Measurements from ENCODE around the gene SATB2. TPM values are rescaled to one million over a fixed set of nuclear protein-coding genes. Genes with fewer than 3 reads are reported as not detected.

Gene SATB2
- total RNA-seq, 1 experiment from 2014 or later, result 13.8 TPM

DNA sequence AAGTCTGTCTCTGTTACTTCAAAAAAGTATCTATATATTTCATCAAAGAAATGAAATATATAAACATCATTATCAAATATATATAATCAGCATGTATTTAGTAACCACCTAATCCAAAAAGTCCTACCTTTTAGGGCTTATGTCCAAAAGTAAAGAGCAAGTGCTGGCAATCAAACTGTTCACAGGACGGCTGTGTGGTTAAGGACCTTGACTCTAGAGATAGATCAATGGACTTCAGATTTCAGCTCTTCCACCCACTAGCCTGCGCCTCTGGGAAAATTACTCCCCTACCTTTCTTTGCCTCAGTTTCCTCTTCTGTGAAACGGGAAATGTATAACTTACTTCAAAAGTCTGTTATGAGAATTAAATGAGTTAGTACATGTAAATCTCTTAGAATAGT lies 29.4 kb downstream of the SATB2 start:
- intact Hi-C loops (cut with micrococcal nuclease), result no loop called here
- Histone ChIP-seq H2AFZ (ENCODE audit: low read depth, low read length, poor library complexity, severe bottlenecking) (no peak overlapping the region), H3K27me3 (ENCODE audit: insufficient read depth, low read length) (no peaks in the 10 kb centered on the region), H3K9me3 (ENCODE audit: control insufficient read depth in 1 of 2, insufficient read depth in 1 of 2, low read depth in 1 of 2, low read length in 2 of 2) (no peaks in the 10 kb centered on the region), H3K4me1 (ENCODE audit: control insufficient read depth in 1 of 2, insufficient read depth in 2 of 2, low read length in 2 of 2) (peaks cover 31 to 35% of the 10 kb centered on the region in 2 experiments), H4K20me1 (ENCODE audit: insufficient read depth) (no peaks in the 10 kb centered on the region; the same call in 1 of the 2 replicates), H3K27ac (ENCODE audit: low read depth, low read length) (no peak overlapping the region), H3K36me3 (ENCODE audit: control insufficient read depth in 1 of 2, insufficient read depth in 2 of 2, low read length in 2 of 2) (0 out of 4 replicates have a peak, but pooled peaks cover 0 to 2% of the 10 kb centered on the region in 2 experiments), H3K9ac (ENCODE audit: low read length) (no peak overlapping the region), H3K4me2 (ENCODE audit: low read length) (no peak overlapping the region), H3K4me3 (replicated peaks in 1 of 2; ENCODE audit: low read depth in 1 of 2, low read length in 2 of 2) (no peak overlapping the region), H3K79me2 (ENCODE audit: insufficient read depth, low read length) (no peaks in the 10 kb centered on the region), H3K9me2 (ENCODE audit: insufficient read depth) (no peaks in the 10 kb centered on the region)
- ChIA-PET RAD21 (ENCODE audit: low non-redundant PET in 1 of 2, low total read pairs in 2 of 2, uncharacterized antibody in 2 of 2, unreplicated experiment in 2 of 2) (no interaction called here), POLR2A (no interaction called here), CTCF (interaction anchor here (0.5 kb wide), 1 partner anchor 9 kb away, joined by 5 read pairs; no protein-coding TSS in a partner anchor)
- BruUV-seq (replicated peaks), result no TSS peak
- ATAC-seq (no peak), DNase-seq (ENCODE audit: low read depth, low spot score) (no peak)
- TF ChIP-seq POLR2AphosphoS5 (IDR thresholded peaks at IDR 0.05; ENCODE audit: low read depth, low read length) (no peak), ZNF274 (IDR thresholded peaks at IDR 0.05; ENCODE audit: low read depth, low read length) (no peak), CBX3 (IDR thresholded peaks at IDR 0.05; ENCODE audit: low read depth) (no peak), RAD21 (IDR thresholded peaks at IDR 0.05; ENCODE audit: low read depth) (no peak), YY1 (IDR thresholded peaks at IDR 0.05; ENCODE audit: extremely low read depth, insufficient replicate concordance, low read depth, low read length) (no peak), EZH2 (IDR thresholded peaks at IDR 0.05) (no peak), ZFX (IDR thresholded peaks at IDR 0.05) (no peak), POLR2A (IDR thresholded peaks at IDR 0.05; ENCODE audit: borderline replicate concordance, extremely low read depth, insufficient read depth, insufficient read length) (no peak), CEBPB (IDR thresholded peaks at IDR 0.05; ENCODE audit: low read depth) (no peak), SRF (IDR thresholded peaks at IDR 0.05; ENCODE audit: low read depth) (no peak)
- TF ChIP-seq, protein P1, sequence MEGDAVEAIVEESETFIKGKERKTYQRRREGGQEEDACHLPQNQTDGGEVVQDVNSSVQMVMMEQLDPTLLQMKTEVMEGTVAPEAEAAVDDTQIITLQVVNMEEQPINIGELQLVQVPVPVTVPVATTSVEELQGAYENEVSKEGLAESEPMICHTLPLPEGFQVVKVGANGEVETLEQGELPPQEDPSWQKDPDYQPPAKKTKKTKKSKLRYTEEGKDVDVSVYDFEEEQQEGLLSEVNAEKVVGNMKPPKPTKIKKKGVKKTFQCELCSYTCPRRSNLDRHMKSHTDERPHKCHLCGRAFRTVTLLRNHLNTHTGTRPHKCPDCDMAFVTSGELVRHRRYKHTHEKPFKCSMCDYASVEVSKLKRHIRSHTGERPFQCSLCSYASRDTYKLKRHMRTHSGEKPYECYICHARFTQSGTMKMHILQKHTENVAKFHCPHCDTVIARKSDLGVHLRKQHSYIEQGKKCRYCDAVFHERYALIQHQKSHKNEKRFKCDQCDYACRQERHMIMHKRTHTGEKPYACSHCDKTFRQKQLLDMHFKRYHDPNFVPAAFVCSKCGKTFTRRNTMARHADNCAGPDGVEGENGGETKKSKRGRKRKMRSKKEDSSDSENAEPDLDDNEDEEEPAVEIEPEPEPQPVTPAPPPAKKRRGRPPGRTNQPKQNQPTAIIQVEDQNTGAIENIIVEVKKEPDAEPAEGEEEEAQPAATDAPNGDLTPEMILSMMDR (IDR thresholded peaks at IDR 0.05 in 2 of 3, conservative IDR thresholded peaks at IDR 0.05 in 1 of 3; ENCODE audit: borderline replicate concordance in 1 of 3, insufficient read depth in 1 of 3, low read depth in 2 of 3, low read length in 2 of 3), result no peak
- TF ChIP-seq, protein P2, sequence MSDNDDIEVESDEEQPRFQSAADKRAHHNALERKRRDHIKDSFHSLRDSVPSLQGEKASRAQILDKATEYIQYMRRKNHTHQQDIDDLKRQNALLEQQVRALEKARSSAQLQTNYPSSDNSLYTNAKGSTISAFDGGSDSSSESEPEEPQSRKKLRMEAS (IDR thresholded peaks at IDR 0.05), result no peak
- TF ChIP-seq, protein P3, sequence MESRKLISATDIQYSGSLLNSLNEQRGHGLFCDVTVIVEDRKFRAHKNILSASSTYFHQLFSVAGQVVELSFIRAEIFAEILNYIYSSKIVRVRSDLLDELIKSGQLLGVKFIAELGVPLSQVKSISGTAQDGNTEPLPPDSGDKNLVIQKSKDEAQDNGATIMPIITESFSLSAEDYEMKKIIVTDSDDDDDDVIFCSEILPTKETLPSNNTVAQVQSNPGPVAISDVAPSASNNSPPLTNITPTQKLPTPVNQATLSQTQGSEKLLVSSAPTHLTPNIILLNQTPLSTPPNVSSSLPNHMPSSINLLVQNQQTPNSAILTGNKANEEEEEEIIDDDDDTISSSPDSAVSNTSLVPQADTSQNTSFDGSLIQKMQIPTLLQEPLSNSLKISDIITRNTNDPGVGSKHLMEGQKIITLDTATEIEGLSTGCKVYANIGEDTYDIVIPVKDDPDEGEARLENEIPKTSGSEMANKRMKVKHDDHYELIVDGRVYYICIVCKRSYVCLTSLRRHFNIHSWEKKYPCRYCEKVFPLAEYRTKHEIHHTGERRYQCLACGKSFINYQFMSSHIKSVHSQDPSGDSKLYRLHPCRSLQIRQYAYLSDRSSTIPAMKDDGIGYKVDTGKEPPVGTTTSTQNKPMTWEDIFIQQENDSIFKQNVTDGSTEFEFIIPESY (IDR thresholded peaks at IDR 0.05; ENCODE audit: extremely low read depth, insufficient replicate concordance, low read length), result no peak
- TF ChIP-seq, protein P4, sequence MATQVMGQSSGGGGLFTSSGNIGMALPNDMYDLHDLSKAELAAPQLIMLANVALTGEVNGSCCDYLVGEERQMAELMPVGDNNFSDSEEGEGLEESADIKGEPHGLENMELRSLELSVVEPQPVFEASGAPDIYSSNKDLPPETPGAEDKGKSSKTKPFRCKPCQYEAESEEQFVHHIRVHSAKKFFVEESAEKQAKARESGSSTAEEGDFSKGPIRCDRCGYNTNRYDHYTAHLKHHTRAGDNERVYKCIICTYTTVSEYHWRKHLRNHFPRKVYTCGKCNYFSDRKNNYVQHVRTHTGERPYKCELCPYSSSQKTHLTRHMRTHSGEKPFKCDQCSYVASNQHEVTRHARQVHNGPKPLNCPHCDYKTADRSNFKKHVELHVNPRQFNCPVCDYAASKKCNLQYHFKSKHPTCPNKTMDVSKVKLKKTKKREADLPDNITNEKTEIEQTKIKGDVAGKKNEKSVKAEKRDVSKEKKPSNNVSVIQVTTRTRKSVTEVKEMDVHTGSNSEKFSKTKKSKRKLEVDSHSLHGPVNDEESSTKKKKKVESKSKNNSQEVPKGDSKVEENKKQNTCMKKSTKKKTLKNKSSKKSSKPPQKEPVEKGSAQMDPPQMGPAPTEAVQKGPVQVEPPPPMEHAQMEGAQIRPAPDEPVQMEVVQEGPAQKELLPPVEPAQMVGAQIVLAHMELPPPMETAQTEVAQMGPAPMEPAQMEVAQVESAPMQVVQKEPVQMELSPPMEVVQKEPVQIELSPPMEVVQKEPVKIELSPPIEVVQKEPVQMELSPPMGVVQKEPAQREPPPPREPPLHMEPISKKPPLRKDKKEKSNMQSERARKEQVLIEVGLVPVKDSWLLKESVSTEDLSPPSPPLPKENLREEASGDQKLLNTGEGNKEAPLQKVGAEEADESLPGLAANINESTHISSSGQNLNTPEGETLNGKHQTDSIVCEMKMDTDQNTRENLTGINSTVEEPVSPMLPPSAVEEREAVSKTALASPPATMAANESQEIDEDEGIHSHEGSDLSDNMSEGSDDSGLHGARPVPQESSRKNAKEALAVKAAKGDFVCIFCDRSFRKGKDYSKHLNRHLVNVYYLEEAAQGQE (IDR thresholded peaks at IDR 0.05; ENCODE audit: low read depth), result no peak

Data from HCT116 (cell line).